Activated CD8-positive, alpha-beta memory T cell treated with anti-CD3 and anti-CD28 coated beads for 24 hours (primary cell): ENCODE results near the gene EFCAB11.
A peak's percentile ranks its signal among the peaks of the same experiment; 100 is the strongest.

Experiments
- DNase-seq: peaks from one replicate; pipeline ENCODE4 v3.0.0-alpha.2; 2020

The EFCAB11 gene, protein sequence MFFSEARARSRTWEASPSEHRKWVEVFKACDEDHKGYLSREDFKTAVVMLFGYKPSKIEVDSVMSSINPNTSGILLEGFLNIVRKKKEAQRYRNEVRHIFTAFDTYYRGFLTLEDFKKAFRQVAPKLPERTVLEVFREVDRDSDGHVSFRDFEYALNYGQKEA

GRCh38 chr14:89954070-89955021, at the start of gene EFCAB11:
Gene EFCAB11, minus strand, starts transcription at chr14:89954730. Its CDS starts 70 bp downstream, at chr14:89954660.
- DNase-seq, result peak; percentile 94

DNA sequence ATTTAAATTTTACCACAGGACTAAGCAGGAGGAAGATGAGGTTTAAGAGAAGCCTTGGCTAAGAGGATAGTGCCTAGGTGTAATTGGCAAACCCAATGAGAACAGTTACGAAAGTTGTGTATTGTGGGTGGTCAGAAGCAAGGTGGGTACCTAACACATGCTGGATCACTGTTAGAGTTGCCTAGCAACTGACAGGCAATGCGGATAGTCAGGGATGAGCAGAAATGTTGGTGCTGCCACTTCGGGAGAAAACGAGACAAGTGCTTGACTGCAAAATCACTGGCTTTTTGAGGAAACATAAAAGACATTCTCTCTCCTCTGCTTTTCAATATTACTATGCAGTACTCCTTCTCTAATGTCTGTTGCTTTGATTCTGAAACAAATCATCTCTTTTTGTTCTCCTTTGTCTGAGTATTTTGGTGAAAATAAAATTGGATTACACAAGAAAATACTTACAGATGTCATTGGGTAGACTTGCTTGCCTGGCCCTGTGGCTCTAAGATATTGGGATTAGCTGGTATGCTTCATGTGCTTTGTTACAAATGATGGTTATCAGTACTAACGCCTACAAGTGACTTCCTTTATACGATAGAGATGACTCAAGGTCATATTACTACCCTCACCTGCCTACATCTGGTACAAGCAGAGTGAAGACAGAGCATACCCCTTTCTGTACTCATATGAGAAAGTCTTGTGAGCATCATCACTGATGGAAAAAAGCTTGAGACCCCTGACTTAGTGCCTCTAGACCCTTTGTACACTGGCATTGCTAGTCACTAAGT, 49.2 kb upstream of the EFCAB11 start:
- DNase-seq, result no peak

- no peak for DNase-seq
Observed at GRCh38 chr14:90000935-90001334, 46.4 kb upstream of the EFCAB11 start.

DNA sequence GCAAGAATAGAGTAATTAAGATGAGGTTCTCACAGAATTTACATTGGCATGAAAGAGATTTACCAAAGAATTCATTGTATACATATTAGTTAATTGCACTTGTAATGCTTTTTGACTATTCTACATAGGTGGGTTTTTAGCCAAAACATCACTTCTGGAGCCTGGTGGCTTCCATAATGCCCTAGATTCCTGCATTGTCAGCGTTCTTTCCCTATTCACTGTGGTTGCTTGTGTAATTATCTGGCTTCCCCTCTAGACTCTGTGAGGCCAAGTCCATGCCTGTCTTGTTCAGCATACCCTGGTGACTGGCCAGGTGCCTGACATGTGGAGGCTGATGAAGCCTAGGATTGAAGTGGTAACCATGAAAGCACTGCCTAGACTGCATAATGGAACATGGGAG, 42.4 kb upstream of the EFCAB11 start:
- no peak for DNase-seq

GRCh38 chr14:89992273-89992672, 37.7 kb upstream of the EFCAB11 start:
- DNase-seq, result no peak

DNA sequence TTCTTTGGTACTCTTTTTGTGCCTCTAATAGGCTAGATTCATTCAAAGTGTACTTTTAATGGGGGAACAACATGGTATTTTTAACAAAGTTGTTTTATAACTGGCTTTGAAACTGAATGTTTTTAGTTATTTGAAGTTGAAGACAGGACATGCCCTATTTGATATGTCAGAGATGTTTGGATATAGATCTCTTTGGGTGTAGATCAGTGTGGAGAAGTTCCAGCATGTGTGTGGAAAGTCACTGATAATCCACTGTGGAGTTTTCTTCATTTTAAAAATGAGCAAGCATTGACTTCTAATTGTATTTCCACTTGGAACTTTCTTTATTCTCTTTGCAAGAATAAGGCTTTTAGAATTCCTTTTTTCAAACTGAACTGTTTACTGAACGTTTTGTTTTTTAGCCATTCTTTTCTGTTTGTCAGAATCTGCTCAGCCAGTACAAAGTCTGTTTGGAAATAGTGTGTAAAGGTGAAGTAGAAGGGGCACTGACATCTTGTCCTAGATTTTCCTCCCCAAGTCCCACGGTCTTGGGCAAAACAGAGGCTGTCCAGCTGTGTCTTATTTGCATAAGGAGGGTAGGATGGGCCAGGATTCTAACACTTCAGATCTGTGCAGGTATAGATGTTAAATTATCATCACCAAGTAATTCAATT, 36.2 kb upstream of the EFCAB11 start:
- DNase-seq, result no peak

GRCh38 chr14:89990218-89990617, 35.7 kb upstream of the EFCAB11 start:
- DNase-seq, result no peak

DNA sequence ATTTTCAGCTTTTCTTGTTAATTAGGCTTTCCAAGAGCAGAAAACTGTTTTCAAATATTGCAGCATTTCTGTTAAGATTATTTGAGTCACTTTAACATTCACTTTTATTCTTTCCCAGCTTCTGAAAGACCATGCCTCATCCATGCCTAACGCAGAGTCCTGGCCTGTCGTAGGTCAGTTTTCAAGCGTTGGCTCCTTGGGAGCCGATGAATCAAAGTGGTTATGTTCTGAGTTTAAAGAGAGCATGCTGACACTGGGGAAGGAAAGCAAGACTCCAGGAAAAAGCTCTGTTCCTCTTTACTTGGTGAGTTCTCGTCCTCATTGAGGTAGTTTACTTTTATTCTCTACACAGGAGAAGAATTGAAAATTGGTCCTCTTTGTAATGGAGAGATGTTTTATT, 34.3 kb upstream of the EFCAB11 start:
- no peak for DNase-seq

GRCh38 chr14:89987161-89987475, 32.6 kb upstream of the EFCAB11 start:
- no peak for DNase-seq

- DNase-seq, result no peak
Observed at GRCh38 chr14:89986462-89987160, 32.1 kb upstream of the EFCAB11 start.

GRCh38 chr14:89983375-89983774, 28.8 kb upstream of the EFCAB11 start:
- DNase-seq, result no peak

GRCh38 chr14:89978656-89979055, 24.1 kb upstream of the EFCAB11 start:
- no peak for DNase-seq

- no peak for DNase-seq
Observed at GRCh38 chr14:89977668-89978067, 23.1 kb upstream of the EFCAB11 start.

GRCh38 chr14:89973234-89973823, 18.8 kb upstream of the EFCAB11 start:
- no peak for DNase-seq

DNA sequence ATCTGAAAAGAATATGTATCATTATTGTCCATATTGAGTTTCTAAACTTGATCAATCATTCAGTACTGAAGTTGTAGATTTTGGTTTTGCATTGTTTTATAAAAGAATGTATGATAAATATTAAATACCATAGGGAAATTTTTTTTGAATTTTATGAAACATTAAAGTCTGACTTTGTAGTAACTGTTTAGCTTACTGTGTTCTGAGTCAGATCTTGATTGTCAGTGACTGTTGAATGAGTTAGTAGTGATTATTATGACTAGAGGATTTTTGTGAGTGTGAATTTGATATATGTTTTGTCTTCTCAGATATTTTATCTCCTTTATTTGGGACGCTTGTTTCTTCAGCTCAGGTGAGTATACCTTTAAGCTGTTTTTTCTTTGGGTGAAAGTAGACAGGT, 11.3 kb upstream of the EFCAB11 start:
- DNase-seq, result no peak

DNA sequence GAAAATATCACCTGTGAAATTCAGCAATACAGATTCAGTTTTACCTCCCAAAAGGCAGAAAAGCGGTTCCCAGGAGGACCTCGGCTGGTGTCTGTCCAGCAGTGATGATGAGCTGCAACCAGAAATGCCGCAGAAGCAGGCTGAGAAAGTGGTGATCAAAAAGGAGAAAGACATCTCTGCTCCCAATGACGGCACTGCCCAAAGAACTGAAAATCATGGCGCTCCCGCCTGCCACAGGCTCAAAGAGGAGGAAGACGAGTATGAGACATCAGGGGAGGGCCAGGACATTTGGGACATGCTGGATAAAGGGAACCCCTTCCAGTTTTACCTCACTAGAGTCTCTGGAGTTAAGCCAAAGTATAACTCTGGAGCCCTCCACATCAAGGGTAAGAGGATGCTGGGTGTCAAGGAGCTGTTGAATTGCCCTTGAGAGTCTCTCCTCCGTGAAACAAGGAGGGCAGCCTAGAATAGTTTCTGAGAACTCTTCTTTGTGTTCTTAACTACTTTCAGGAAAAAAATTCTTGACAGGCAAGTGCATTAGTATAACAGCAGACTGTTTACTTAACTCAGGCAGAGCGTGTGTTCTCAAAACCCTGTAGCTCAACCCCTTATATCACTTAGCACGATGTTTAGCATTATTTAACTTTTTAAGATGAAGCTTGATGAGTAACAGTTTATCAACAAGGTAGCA, 8.9 kb upstream of the EFCAB11 start:
- DNase-seq, result no peak

- no peak for DNase-seq
Observed at GRCh38 chr14:89960914-89961313, 6.4 kb upstream of the EFCAB11 start.

DNA sequence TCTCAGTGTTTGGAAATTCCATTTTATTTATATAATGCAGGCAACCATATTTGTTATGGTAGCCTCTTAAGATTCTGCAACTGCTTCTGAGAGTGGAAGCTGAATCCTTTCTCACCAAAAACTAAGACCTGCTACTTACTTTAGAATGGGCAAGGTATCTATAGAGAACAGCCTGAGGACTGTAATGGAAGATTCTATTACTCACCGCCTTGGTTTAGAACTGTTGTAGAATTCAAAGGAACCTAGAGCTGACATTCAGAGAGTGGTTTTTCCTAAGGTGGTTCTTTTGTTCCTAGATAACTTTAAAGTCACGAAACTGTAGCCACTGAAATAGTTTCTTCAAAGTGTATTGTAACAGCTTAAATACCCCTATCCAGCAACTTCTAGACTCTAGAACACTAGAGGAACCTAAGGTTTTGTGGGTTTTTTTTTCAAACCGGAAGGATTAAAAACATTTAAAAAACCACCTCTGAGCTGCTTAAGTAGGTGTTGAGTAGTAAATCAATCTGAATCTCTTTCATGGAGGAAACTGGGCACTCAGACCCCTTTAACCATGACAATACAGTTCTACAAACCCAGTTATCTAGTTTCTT, 5.4 kb upstream of the EFCAB11 start:
- no peak for DNase-seq

- no peak for DNase-seq
Observed at GRCh38 chr14:89958966-89959365, 4.4 kb upstream of the EFCAB11 start.

DNA sequence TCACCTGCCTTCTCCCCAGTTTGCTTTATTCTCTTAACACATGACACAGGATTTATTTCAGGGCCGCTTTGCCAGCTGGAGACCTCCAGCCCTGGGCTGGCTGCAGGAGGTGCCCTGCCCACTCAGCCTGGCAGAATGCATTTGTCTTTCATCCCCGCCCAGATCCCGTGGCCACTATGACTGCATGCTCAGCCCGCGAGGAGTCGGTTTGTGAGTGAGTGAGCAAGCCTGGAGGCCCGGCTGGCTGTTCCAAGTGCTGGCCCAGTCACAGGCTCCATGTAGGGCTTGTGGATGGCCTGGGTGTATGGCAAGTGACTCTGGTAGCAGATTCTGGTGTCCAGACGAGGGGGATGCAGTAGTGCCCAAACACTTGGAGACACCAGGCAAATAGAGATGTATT, 3.3 kb upstream of the EFCAB11 start:
- DNase-seq, result no peak

DNA sequence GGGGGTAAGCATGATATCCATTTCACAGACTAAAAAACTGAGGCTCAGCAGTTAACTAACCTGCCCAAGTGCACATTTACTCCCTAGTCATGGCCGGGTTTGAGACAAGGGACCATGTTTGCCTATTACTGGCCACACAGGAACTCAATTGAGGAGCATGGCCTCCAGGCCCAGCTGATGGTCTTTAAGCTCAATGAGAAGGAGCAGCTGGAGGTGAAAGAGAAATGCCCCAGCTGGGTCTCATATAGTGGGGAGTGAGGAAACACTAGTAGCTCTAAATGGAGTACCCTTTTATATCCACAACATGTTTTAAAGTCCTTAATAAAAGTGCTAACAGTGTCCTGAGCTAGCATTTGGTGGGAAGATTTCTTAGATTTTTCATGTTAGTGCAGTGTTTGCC, 2.8 kb upstream of the EFCAB11 start:
- DNase-seq, result no peak
